ENCODE data around the gene MTHFSD.

DNA sequence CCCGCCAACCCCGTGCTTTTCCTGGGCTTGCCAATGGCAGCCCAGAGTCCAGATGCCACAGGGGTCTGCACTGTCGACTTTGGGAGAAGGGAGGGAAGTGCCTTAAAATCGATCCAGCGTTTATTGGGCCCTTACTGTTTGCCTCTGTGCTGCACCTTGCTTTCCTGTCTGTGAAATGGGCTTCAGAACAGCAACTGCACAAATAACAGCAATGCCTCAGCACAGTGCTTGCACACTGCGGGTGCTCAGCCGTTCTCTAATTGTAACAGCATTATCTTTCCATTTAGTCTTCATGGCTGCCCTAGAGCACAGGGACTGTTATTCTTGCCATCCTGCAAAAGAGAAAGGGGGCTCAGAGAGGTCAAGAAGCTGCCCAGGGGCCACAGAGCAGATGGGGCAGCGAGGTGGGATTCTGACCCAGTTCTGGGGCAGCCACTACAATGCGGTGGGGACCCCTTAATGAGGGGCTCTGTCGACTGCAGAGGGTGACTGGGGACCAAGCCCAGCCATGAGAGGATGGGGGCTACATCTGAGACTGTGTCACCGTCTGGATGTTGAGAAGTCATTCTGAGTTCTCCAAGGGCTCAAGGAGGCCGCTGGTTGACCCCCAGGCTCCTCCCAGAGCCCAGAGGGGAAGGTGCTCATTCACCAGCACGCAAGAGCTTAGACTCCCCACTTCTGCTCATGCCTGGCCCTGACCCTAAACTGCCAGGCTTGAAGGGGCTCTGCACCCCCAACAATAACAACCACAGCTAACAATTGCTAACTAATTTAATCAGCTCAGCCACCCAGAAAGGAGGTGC, 54.1 kb downstream of the MTHFSD start:
- TF ChIP-seq, protein P1, sequence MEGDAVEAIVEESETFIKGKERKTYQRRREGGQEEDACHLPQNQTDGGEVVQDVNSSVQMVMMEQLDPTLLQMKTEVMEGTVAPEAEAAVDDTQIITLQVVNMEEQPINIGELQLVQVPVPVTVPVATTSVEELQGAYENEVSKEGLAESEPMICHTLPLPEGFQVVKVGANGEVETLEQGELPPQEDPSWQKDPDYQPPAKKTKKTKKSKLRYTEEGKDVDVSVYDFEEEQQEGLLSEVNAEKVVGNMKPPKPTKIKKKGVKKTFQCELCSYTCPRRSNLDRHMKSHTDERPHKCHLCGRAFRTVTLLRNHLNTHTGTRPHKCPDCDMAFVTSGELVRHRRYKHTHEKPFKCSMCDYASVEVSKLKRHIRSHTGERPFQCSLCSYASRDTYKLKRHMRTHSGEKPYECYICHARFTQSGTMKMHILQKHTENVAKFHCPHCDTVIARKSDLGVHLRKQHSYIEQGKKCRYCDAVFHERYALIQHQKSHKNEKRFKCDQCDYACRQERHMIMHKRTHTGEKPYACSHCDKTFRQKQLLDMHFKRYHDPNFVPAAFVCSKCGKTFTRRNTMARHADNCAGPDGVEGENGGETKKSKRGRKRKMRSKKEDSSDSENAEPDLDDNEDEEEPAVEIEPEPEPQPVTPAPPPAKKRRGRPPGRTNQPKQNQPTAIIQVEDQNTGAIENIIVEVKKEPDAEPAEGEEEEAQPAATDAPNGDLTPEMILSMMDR (IDR thresholded peaks at IDR 0.05): no peak
- TF ChIP-seq MYBL2 (CRISPR knock-in tag; IDR thresholded peaks at IDR 0.05): no peak
- no peak for TF ChIP-seq CBFB (CRISPR knock-in tag; IDR thresholded peaks at IDR 0.05; ENCODE audit: low read depth)
- TF ChIP-seq, protein P2, sequence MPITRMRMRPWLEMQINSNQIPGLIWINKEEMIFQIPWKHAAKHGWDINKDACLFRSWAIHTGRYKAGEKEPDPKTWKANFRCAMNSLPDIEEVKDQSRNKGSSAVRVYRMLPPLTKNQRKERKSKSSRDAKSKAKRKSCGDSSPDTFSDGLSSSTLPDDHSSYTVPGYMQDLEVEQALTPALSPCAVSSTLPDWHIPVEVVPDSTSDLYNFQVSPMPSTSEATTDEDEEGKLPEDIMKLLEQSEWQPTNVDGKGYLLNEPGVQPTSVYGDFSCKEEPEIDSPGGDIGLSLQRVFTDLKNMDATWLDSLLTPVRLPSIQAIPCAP (CRISPR knock-in tag; IDR thresholded peaks at IDR 0.05): no peak
- TF ChIP-seq KAT7 (CRISPR knock-in tag; IDR thresholded peaks at IDR 0.05; ENCODE audit: borderline replicate concordance): no peak
- no peak for TF ChIP-seq TEAD4 (CRISPR knock-in tag; IDR thresholded peaks at IDR 0.05)

Data from WTC11 (cell line).